ENCODE measurements around the gene SFRP5.

The SFRP5 gene

GRCh38 chr10:97771913-97772823 lies at the start of gene SFRP5:
Gene SFRP5 (minus strand): TSS chr10:97771999. CDS start chr10:97771833, 166 bp downstream.
- no peak for DNase-seq (ENCODE audit: low spot score)

- no peak for DNase-seq (ENCODE audit: low spot score)
These were observed 48.4 kb upstream of the SFRP5 start for GRCh38 chr10:97820096-97820704.

DNA sequence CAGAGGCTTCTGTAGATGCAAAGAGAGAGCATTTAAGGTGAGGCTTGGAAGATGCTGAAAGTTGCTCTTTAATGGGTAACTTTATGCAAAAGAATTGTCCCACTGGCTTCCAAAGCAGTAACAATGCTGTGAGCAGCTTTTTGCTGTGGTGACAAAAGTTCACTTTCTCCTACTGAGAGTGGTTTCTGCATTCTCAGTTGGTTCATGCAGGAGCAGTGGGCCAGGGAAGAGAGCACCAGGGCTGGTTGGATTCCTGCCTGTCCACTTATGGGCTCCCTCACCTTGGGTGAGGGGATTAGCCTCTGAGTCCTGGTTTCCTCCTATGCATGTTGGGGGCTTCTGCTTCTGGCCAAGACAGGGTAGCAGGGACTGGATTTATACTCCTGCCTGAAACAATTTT lies 46.8 kb upstream of the SFRP5 start:
- no peak for DNase-seq (ENCODE audit: low spot score)

DNA sequence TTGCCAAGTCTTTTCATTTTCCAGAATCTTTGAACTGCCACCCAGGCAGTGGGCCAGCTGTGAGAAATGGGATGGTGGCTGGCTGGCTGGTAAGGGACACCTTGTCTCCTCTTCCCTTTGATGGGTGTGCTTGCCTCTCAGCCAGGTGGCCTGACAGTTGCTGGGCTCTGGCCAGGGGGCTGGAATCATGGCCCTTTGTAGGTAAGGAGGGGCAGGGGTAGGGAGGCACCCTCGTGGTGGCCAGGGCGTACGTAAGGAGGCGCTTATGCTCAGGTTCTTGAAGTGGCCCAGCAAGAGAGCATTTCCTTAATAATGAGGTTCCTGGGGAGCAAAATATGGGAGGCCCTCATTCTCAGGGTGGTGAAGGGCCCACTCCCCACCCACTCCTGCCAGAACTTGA lies 44.8 kb upstream of the SFRP5 start:
- DNase-seq (ENCODE audit: low spot score): no peak

GRCh38 chr10:97814996-97815395 lies 43.2 kb upstream of the SFRP5 start:
- no peak for DNase-seq (ENCODE audit: low spot score)

- DNase-seq (ENCODE audit: low spot score): no peak
These were observed 41.5 kb upstream of the SFRP5 start for GRCh38 chr10:97813311-97813710.

GRCh38 chr10:97812696-97813095 lies 40.9 kb upstream of the SFRP5 start:
- DNase-seq (ENCODE audit: low spot score): no peak

- no peak for DNase-seq (ENCODE audit: low spot score)
These were observed 40.2 kb upstream of the SFRP5 start for GRCh38 chr10:97811958-97812357.

- DNase-seq (ENCODE audit: low spot score): no peak
These were observed 38.6 kb upstream of the SFRP5 start for GRCh38 chr10:97810446-97810845.

DNA sequence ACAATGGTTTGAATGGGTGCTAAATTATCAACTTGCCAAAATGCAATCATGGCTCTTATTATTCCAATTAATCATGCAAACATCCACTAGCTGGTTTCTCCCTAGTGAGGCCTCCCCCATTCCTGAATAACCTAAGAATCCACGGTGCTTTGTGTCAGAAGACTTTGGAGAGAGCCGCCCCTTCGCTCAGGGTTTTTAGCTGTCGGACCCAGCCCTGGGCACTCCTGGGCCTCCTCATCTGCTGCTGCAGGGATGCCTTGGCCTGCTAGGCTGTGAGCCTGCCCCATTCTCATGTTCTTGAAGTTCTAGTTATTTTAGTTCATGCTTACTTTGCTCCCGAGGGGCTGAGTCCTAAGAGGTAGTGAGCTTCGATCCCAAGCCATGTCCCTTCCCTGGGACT lies 34.1 kb upstream of the SFRP5 start:
- no peak for DNase-seq (ENCODE audit: low spot score)

DNA sequence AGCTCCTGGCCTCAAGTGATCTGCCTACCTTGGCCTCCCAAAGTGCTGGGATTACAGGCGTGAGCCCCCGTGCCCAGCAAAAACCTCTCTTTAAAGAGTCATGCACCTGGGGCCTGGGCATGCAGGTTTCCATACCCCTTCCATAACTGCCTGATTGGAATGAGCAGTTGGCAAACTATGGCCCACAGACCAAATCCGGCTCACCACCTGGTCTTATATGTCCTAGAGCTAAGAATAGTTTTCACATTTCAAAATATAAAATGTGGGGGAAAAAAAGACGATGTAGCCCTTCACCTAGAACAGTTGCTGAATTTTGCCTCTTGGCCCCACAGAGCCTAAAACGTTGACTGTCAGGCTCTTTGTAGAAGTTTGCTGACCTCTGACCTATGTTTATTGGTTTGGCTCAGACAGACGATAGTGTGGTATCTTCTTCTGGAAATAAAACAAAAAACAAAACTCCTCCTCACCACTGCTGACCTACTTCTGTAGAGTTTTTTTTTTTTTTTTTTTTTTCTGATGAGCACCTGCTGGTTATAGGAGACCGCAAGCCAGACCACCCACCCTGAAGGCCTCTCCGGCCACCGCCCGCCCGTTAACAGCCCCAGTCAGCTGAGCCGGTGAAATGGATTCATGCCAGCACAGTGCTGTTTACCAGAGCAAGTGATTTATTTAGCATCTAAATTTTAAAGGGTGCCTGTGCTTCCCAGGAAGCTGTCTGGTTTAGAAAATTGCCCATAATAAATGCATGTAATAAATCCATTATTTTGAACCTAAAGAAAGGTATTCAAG lies 33.5 kb upstream of the SFRP5 start:
- no peak for DNase-seq (ENCODE audit: low spot score)

- no peak for DNase-seq (ENCODE audit: low spot score)
These were observed 29.6 kb upstream of the SFRP5 start for GRCh38 chr10:97801422-97801821.

DNA sequence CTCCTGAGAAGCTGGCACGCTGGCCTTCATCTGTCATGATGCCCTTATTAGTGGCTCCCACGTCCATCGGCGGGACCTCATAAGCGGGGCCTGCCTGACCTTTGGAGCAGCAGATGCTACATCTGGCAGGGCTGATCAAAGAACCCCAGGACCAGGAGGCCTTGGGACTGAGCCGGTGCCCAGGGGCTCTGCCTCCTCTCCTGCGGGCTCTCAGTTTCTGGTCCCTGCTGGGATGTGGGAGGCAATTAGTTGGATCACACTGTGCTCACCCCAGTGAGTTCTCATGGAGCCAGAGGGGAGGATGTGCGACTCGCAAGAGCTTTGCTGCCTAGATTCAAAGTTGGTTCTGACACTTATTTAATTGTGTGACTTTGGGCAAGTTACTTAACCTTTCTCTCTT lies 28.7 kb upstream of the SFRP5 start:
- no peak for DNase-seq (ENCODE audit: low spot score)

DNA sequence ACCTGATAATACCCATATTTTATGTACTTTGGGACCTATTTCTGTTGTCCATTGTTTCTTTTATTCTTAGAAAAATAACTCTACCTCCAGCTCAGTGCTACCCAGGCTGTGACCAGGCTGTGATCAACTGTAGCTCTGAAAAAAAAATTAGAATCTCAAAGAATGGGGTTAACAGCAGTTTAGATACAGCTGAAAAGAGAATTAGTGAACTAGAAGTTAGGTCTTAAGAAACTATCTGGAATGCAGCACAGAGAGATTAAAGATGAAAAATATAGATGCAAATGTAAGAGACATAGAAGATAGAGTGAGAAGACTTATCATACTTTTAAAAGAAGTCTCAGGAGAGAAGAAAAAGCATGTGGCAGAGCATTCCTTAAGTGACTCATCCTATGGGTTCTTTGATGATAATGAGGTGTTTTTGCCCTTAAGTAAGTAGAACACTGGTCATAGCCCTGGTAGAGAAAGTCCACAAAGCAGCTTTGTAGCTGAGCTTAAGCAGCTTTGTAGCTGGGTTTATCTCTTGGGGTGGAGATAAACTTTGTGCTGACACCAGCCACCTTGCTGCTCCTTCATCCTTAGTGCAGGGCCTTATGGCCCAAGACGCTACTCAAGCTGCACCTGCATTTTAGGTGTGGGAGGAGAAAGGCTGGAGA lies 27.3 kb upstream of the SFRP5 start:
- no peak for DNase-seq (ENCODE audit: low spot score)

- no peak for DNase-seq (ENCODE audit: low spot score)
These were observed 24.9 kb upstream of the SFRP5 start for GRCh38 chr10:97796651-97797050.

DNA sequence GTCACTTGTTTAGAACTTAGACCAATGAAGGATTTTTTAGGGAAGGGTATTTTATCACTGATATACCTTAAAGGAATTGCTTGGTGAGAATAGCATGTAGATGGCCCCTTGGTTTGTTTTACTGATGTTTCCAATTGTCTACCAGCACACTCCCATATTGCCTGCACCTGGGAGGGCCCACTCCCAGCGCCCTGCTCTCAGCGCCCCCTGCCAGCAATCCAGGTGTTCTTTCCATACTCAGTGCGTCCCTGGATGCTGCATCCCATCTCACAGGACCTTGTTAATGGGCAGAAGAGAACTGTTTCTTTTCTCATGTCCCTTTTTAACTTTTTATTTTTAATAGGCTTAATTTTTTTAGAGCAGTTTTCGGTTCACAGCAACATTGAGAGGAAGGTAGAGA lies 24.1 kb upstream of the SFRP5 start:
- DNase-seq (ENCODE audit: low spot score): no peak

DNA sequence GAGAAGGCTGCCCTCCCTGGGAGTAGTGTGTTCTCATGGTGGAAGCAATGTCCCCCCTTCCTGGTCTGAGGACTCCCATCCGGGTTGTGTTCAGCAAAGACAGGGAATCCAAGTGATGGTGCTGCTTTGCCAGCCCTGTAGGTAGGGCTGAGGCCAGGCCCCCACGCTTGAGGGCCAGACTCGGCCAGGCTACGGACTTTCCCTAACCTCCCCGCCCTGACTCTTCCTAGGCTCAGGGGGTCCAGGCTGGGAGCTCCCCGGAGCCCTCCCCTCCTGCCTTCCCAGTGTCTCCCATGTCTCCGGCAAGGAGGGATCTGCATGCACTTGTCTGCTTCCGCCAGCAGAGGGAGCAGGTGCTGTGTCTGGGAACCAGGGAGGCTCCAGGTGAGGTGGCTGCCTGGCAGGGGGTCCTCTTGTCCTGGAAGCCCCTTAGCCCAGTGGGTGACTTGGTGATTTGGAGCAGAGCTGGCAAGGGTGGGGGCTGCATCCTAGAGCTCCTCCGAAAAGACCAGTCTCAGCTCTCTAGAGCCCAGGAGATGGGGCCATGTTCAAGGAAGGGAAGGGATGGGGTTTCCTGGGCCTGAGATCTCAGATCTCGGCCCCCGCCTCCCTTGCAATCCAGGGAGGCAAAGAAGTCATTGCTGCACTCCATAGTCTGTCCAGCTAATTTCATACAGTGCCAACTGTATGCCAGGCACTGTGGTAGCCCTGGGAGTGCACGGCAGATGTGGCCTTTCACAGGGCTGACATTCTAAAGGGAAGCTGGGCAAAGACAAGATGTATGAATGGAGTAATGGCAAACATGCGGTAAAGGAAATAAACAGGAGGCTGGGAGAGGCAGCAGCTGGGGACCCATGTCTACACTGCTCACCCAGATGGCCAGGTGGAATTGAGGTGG lies 20.3 kb upstream of the SFRP5 start:
- peak; percentile 72 for DNase-seq (ENCODE audit: low spot score)

- no peak for DNase-seq (ENCODE audit: low spot score)
These were observed 18.1 kb upstream of the SFRP5 start for GRCh38 chr10:97789770-97790397.

- no peak for DNase-seq (ENCODE audit: low spot score)
These were observed 17.0 kb upstream of the SFRP5 start for GRCh38 chr10:97788552-97789442.

DNA sequence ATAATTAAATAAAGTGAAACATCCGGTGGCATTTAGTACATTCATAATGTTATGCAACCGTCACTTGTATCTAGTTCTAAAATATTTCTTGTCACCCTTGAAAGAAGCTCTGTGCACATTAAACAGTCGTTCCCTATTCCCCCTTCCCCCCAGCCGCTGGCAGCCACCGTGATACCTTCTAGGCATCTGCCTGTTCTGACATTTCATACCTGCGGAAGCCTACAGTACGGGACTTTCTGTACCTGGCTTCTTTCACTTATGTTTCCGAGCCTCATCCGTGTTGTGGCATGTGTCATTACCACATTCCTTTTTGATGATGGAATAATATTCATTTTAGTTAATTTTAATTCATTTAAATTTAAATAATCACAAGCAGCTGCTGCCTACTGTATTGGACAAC lies 13.9 kb upstream of the SFRP5 start:
- no peak for DNase-seq (ENCODE audit: low spot score)

All from HuH-7.5 (cell line).